NCI-H1436 (cell line): Measurements from ENCODE around the gene HOXB7.

ENCODE experiments used
- DNase-seq: peaks from one replicate; lab custom pipeline; 2025; lab: John Stamatoyannopoulos, UW

HOXB7 gene

DNA sequence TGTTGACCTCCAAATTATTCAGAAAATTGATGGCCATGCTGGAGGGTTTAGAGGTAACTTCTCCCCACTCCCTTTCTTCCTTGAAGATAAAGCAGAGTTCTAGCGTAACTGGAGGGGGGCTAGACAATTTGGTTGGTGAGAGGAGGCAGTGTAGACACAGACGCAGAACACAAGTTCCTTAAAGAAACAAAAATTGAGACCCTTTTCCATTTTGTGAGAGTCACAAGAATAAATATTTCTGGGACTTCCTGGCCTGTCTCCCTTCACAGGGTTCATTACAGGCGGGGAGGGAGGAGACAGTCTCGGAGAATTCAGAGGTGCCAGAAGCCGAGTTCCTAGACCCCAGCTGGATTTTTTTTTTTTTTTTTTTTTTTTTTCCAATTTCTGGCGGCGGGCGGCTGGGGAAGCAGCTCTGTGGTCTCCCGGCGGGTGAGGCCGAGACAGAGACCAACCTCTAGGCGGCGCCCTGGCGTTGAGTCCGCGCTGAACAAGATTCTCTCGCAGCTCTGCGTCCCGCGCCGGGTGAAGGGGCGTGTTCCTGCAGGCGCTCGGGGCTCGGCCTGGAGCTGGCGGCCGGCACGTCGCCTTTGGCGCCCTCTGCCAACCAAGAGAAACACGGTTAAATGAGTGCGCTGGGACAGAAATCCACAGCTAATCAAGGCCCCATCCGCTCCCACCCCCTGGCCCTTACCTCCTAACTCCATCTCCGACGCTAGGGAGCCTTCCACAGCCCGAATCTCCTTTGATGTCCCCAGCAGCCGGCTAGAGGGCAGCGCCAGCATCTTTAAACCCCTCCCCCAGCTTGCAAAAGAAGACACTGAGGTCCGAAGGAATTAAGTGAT lies 25.6 kb upstream of the HOXB7 start:
- peak; percentile 82 for DNase-seq

- DNase-seq, result no peak
Observed at GRCh38 chr17:48634493-48635208, 23.8 kb upstream of the HOXB7 start.

DNA sequence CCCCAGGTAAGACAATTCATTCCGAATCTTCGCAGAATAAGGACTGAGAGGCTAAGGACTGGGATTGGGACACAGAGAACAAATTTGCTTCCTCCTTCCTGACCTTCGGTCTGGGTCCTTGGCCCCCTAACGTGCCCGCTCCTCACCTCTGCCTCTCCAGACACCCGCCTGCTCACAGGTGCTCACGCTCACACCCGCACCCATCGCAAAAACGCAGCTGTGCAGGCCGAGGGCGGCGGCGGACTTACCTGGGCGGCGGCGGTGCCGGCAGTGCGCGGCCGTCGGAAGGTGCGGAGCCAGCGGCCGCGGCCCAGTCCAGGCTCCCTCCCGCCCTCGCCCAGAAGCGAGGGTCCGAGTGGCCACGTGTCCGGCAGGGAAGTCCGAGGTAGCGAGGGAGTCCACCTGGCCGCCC lies 22.5 kb upstream of the HOXB7 start:
- DNase-seq, result no peak

DNA sequence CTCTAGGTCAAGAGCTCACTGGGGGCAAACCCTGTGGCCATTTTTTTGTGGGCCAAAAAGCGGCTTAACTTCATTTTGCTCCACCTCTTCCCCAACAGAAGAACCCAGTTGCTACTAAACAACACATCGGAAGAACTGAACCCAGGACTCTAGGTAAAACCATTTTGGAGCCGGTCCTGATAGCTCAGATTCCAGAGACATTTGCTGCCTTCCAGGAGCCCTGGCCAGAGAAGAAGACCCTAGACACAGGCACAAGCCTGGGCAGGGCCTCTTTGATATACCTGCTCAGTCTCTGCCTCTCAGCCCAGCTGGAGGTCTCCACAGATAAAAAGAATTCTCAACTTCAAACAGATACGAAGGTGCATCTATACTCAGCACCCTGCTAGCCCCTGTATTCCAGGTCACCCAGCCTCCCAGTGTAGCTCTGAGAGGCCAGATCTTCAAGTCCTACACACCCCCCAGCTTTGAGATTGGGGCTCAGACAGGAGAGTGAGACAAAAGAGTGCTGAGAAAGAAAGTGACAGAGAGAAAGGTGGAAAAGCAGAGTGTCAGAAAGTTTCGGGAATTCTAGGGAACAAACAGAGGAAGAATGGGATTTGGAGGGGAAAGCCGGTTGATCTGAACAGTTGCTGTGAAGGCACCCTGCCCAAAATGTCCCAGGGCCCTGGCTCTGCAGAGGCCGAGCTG lies 21.9 kb upstream of the HOXB7 start:
- DNase-seq, result no peak

DNA sequence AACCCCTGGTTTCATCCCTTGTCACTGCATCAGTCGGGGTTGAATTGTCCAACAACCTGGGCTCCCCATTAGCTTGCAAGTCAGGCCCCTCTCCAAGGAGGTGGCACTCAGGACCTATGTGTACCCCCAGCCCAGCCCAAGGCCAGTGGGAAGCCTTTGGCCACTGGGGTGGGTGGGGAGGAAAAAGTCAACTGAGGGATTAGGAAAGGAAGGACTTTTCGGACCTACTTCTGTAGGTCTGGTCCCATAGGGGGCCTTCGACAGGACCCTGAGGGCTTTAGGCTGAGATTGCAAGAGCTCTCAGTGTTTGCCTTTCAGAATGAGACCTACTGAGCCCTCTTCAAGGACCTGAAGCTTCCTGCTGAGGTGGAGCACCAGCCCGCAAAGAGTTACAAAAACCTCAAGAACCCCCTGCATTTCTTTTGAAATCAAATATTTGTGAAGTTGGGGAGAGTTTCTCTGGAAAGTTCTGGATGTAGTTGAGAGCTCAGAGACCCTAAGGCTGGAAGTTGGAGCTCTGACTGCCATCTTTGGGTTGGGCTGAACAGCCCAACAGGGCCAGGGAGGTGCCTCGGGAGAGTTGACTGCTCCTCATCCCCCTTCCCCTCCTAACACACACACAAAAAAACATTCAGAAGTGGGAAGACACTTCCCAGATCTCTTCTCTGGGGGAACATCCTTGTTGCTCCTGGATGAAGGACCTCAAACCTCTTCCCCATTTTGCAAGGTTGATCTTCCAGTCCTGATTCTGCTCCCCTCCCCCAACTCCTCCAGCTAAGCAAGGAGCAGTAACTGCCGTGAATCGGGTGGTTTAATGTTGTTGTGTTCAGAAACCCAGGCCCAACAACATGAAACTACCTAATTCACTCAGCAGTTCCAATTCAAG lies 21.1 kb upstream of the HOXB7 start:
- no peak for DNase-seq

GRCh38 chr17:48630925-48631692 lies 20.3 kb upstream of the HOXB7 start:
- no peak for DNase-seq

GRCh38 chr17:48630009-48630924 lies 19.4 kb upstream of the HOXB7 start:
- DNase-seq, result no peak

- DNase-seq, result no peak
Observed at GRCh38 chr17:48629411-48629759, 18.6 kb upstream of the HOXB7 start.

DNA sequence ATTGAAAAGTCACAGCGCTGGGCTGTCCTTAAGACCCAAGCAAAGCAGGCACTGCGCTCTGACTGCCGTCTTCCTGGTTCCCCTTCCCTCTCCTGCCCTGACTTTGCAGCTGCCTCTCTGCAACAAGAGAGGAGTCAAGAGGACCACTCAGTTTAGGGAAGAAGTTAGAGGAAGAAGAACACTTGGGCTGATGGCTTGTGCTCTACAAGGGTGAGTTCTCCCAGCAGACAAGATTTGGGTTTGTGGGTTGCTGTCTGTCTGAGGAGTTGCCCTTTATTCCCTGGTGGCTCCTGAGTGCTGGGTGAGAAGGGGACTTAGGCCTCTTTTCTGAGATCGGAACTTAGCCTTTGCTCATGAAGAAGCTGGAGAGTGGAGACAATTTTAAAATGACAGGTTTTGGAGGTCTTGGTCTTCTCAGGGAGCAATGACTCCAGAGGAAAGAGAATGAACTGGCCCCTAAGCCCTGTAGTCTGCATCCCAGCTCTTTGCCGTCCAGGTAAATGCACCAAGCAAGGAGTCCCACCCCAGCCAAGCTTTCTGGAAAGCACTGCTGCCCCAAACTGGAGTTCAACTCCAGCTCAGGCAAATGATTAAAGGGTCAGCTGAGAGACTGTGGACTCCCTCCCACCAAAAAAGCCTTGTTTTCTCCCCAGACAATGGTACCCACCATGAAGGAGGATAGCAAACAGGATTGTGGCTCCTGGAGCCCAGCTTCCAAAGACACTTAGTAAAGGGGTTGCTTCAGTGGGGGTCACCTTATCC lies 18.0 kb upstream of the HOXB7 start:
- DNase-seq, result no peak

GRCh38 chr17:48627623-48628521 lies 17.1 kb upstream of the HOXB7 start:
- DNase-seq, result no peak

DNA sequence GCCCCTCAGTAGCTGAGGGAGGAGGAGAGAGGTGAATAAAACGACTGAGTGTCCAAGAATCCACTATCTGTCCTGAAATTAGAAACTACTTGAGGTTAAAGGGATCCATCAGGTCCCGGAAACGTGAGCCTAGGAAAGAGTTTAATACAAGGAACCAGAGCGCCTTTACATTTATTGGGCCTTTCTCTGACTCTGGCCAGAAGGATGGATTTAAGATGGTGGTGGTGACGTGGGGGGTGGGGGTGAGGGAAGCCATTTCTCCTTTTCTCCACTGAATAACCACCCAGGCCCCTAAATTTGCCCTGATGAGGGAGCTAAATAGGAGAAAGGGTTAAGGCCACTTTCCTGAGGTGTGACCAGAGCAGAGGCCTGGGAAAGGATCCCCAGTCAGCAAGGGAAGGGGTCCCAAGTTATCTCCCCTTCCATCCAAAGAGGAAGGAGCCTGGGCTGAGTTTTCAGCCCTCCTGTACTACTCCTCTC lies 16.3 kb upstream of the HOXB7 start:
- DNase-seq, result no peak

- no peak for DNase-seq
Observed at GRCh38 chr17:48626245-48627117, 15.7 kb upstream of the HOXB7 start, which contains the start of gene HOXB9. Gene HOXB9, minus strand, starts transcription at chr17:48626358. Its CDS starts 89 bp downstream, at chr17:48626269.

DNA sequence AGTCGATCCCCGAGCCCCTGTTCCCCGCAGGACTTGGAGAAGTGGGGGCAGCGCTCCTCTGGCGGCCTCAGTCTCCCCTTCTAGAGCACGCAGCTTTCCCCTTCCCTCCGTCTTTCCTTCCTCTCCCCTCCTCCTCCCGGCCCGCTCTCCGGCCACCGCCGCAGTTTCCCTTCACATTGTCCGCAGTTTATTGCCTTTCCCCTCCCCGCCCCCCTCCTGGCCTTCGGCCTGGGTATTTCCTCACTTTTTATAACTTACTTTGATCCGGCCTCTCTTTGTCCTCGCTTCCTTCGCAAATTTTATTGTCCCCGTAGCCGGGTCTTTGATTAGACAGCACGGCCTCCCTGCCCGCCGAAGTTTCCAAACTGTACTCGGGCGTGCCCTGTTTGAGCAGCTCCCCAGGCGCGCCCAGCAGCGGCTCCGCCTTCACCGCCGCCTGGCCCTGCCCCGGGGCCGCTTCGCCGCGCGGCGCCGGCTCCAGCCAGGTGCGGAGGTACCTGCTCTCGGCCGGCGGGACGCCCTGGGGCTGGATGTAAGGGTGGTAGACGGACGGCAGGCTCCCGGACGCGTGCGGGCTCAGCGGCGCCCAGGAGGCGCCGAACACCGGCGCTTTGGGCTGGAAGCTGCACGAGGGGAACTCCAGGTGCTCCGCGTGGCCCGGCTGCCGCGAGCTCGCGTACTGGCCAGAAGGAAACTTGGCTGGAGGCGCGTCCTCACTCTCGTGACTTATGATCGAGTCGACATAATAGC lies 14.9 kb upstream of the HOXB7 start:
- no peak for DNase-seq

- no peak for DNase-seq
Observed at GRCh38 chr17:48624544-48625494, 14.0 kb upstream of the HOXB7 start.

DNA sequence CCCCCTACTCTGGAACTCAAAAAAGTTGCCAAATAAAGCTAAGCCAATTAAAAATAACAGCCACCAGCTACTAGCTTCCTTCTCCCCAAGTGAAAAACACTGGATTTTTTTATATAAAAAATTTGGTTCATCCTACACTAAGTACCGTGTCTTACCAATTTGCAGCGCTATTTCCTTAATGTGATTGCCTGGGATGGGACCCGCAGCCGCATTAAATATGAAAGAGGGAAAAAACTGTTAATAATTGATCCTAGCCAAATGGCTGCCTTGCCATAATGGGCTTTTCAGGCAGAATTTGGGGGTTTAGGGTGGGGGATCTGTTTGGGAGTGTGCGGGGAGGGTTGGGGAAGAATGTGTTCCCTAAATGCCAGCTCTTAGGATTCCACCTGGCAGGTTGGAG lies 13.3 kb upstream of the HOXB7 start:
- no peak for DNase-seq
